H1 (cell line): Measurements from ENCODE around the gene SMIM35.

Experiments used
- BRCA1 ChIP-seq: IDR thresholded peaks from 2 replicates; pipeline ENCODE4 v1.6.1; 2012; ENCODE audit warnings: low read depth, low read length, improper control_type of control experiment
- CBX8 ChIP-seq: fragments of 300-800, 300-1000 bp; sonication (generic); IDR thresholded peaks from 2 replicates; pipeline ENCODE4 v1.7.1; 2016; ENCODE audit warnings: low read depth, low read length, borderline replicate concordance
- CTCF ChIP-seq, 3 experiments: IDR thresholded peaks; 1 replicate in 2 of 3; 2 replicates in 1 of 3; pipeline versions ENCODE4 v1.5.1 to v1.6.1; 2011; ENCODE audit warnings: low read length in 3 of 3, mild to moderate bottlenecking in 3 of 3, inconsistent platforms in 2 of 3, low read depth in 1 of 3, moderate library complexity in 1 of 3; ENCODE audit not compliant: insufficient read depth in 1 of 3; ENCODE audit errors: control extremely low read depth in 1 of 3
- EZH2 ChIP-seq: fragments of 200-600 bp; sonication (generic); IDR thresholded peaks from 2 replicates; pipeline ENCODE4 v1.7.1; 2012; ENCODE audit warnings: low read depth, mild to moderate bottlenecking, moderate library complexity, low read length, inconsistent platforms; ENCODE audit not compliant: severe bottlenecking
- JUN ChIP-seq: IDR thresholded peaks from 2 replicates; pipeline ENCODE4 v1.6.1; 2011; ENCODE audit warnings: low read depth, mild to moderate bottlenecking, improper control_type of control experiment, low read length
- POLR2A ChIP-seq, 2 experiments: IDR thresholded peaks; 1 replicate in 1 of 2; 2 replicates in 1 of 2; pipeline ENCODE4 v1.6.1; 2011; ENCODE audit warnings: low read depth in 2 of 2, low read length in 2 of 2, mild to moderate bottlenecking in 2 of 2; ENCODE audit errors: control extremely low read depth in 1 of 2
- POLR2AphosphoS5 ChIP-seq: IDR thresholded peaks from 2 replicates; pipeline ENCODE4 v1.6.1; 2011; ENCODE audit warnings: low read depth, low read length
- RAD21 ChIP-seq, 2 experiments: IDR thresholded peaks in 1 of 2; conservative IDR thresholded peaks in 1 of 2; 2 replicates each; pipeline ENCODE4 v1.6.1; 2011; ENCODE audit warnings: low read depth in 2 of 2, low read length in 2 of 2, improper control_type of control experiment in 1 of 2, inconsistent platforms in 1 of 2, mild to moderate bottlenecking in 1 of 2, moderate library complexity in 1 of 2
- RFX5 ChIP-seq: IDR thresholded peaks from 2 replicates; pipeline ENCODE4 v1.6.1; 2011; ENCODE audit warnings: low read depth, low read length, improper control_type of control experiment, borderline replicate concordance
- SIX5 ChIP-seq: IDR thresholded peaks from 2 replicates; pipeline ENCODE4 v1.6.1; 2011; ENCODE audit warnings: mild to moderate bottlenecking, low read depth, low read length
- SP1 ChIP-seq: IDR thresholded peaks from 2 replicates; pipeline ENCODE4 v1.6.1; 2011; ENCODE audit warnings: low read depth, low read length
- SUZ12 ChIP-seq: fragments of 200-600 bp; sonication (generic); IDR thresholded peaks from 2 replicates; pipeline ENCODE4 v1.6.1; 2012; ENCODE audit warnings: mild to moderate bottlenecking, inconsistent platforms, low read length, moderate library complexity, mixed read lengths
- USF2 ChIP-seq: IDR thresholded peaks from 2 replicates; pipeline ENCODE4 v1.6.1; 2011; ENCODE audit warnings: low read length, improper control_type of control experiment
- TF ChIP-seq, protein P1 (sequence below): IDR thresholded peaks from 2 replicates; pipeline ENCODE4 v1.6.1; 2012; ENCODE audit warnings: inconsistent platforms

DNA sequence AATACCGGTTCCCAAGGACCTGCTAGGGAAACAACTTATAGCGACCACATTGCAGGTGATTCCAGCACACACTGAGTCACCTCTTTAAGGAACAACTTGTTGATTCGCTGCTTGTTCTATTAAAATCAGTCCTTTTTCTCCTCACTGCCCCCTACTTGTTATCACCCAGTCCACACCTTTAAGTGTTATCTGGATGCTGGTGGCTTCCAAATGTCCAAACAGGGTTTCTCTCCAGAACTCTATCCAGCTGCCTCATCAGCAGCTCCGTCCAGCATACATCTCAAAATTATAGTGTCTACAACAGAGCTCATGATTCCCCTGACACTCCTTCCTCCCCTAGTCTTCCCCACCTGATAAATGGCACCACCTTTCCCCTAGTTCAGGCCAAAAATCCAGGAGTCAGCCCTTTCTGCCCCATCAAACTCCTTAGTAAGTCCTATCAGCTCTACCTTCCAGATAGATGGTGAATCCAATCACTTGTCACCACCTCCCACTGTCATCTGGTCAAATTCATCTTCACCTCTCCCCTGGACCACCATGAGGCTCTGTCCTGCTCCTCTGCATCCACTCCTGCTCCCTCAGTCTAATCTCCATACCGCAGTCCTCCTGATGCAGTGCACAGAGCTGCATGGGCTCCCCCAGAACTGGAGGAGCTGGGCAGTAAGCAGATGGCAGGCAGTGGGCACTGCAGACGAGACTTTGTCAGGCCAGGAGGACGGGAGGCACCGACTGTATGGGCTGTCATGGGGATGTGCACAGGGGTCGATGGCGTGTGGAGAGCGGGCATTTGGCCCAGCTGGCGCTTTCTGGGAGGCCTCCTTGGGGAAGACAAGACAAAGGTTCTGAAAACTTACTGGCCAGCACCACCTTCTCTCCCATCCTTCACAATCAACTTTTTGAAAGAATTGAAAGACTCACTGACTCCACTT lies 81.3 kb downstream of the SMIM35 start:
- TF ChIP-seq POLR2AphosphoS5, result no peak
- no peak for TF ChIP-seq SP1
- TF ChIP-seq JUN, result no peak
- TF ChIP-seq CTCF (IDR thresholded peaks at IDR 0.05; ENCODE audit: control extremely low read depth in 1 of 3, insufficient read depth in 1 of 3, low read depth in 1 of 3, low read length in 3 of 3), result no peak
- no peak for TF ChIP-seq POLR2A (IDR thresholded peaks at IDR 0.05; ENCODE audit: control extremely low read depth in 1 of 2, low read depth in 2 of 2, low read length in 2 of 2)
- TF ChIP-seq RFX5, result no peak
- TF ChIP-seq BRCA1, result no peak
- no peak for TF ChIP-seq SIX5
- TF ChIP-seq RAD21 (IDR thresholded peaks at IDR 0.05 in 1 of 2, conservative IDR thresholded peaks at IDR 0.05 in 1 of 2; ENCODE audit: low read depth in 2 of 2, low read length in 2 of 2), result no peak
- TF ChIP-seq, protein P1, sequence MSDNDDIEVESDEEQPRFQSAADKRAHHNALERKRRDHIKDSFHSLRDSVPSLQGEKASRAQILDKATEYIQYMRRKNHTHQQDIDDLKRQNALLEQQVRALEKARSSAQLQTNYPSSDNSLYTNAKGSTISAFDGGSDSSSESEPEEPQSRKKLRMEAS, result no peak
- TF ChIP-seq EZH2, result no peak
- TF ChIP-seq USF2, result no peak
- TF ChIP-seq SUZ12, result no peak
- TF ChIP-seq CBX8, result no peak
